ENCODE results near the gene SCMH1. TPM values are rescaled to one million over a fixed set of nuclear protein-coding genes. Genes with fewer than 3 reads are reported as not detected.

The SCMH1 gene
- total and polyA plus RNA-seq, 4 experiments from 2014 or later: 5.3 to 27.3 (median 14.7) TPM

DNA sequence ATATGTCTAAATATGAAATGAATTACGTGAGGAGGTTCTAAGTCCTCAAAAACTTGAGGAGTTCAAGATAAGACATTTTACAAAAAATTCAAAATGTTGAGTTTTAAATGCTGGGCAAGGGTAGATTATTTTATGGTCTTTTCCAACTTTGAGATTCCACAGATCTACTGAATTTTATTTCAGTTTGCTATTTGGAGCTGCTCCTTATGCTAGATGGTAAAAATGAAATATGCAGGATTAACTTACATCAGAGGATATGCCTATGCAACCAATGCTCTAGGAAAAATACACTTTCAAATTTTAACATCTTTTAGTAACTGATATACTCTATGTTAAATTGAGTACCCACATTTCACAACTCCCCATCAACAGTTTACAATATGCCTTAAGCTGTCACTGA lies 83.1 kb downstream of the SCMH1 start:
- Mint-ChIP-seq H3K36me3 (peaks cover 28 to 31% of the 10 kb centered on the region in 2 donors), H3K27me3 (no peaks in the 10 kb centered on the region), H3K27ac (no peak overlapping the region), H3K9me3 (no peaks in the 10 kb centered on the region), H3K4me3 (no peak overlapping the region), H3K4me1 (no peaks in the 10 kb centered on the region)
- H3K27ac ChIP-seq (ENCODE audit: low read depth, low read length): no peak overlapping the region
- POLR2A ChIA-PET (ENCODE audit: partially characterized antibody): no interaction called here
- intact Hi-C loops (cut with micrococcal nuclease): no loop called here
- CTCF ChIA-PET (ENCODE audit: partially characterized antibody): no interaction called here
- H3K4me1 ChIP-seq (ENCODE audit: insufficient read depth, low read length): no peaks in the 10 kb centered on the region
- H3K9me3 ChIP-seq (ENCODE audit: control insufficient read depth in 1 of 2, low read length in 2 of 2): no peaks in the 10 kb centered on the region
- no peak overlapping the region for H3K4me3 ChIP-seq (ENCODE audit: low read length in 2 of 2)
- DNase-seq: no peak
- no peaks in the 10 kb centered on the region for H3K27me3 ChIP-seq (ENCODE audit: insufficient read depth, low read length)
- peaks cover 3% of the 10 kb centered on the region for H3K36me3 ChIP-seq (ENCODE audit: insufficient read depth, low read length)

DNA sequence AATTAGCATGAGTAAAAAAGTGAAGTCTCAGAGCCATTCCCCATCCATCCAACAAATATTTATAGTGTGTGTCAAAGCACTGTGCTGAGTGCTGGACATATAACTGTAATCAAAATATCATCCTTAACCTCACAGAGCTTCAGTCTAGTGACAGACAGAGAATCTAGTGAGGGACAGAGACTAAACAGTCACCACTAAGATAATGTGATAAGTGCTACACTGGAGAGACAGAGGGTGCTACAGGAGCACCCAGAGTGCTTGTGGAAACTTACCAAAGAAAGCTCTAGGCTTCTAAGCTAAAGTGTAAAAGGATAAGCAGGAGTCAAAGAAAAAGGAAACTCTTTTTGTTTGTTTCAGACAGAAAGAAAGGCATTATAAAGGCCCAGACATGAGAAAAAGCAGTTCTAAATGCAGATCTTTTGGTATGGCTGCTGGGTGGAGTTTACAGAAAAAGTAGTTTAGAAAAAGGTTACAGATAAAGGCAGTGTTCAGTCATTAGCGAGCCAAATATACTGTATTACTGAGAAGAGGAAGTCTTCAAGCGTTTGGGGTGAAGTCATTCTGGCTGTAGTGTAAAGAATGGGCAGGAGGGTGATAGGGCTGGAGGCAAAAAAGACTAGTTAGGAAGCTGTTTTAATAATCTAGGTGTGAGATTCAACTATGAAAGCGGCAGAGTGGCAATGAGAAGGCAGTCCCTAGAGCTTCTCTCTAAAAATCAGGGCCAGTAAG lies 83.8 kb downstream of the SCMH1 start:
- Histone ChIP-seq H3K36me3 (ENCODE audit: insufficient read depth, low read length) (peaks cover 3% of the 10 kb centered on the region), H3K27ac (ENCODE audit: low read depth, low read length) (no peak overlapping the region), H3K4me1 (ENCODE audit: insufficient read depth, low read length) (no peaks in the 10 kb centered on the region), H3K4me3 (ENCODE audit: low read length in 2 of 2) (no peak overlapping the region), H3K9me3 (ENCODE audit: control insufficient read depth in 1 of 2, low read length in 2 of 2) (no peaks in the 10 kb centered on the region), H3K27me3 (ENCODE audit: insufficient read depth, low read length) (no peaks in the 10 kb centered on the region)
- DNase-seq: no peak
- intact Hi-C loops (cut with micrococcal nuclease): no loop called here
- peaks cover 27 to 31% of the 10 kb centered on the region in 2 donors for H3K36me3 Mint-ChIP-seq
- H3K27me3 Mint-ChIP-seq: no peaks in the 10 kb centered on the region
- ChIA-PET CTCF (ENCODE audit: partially characterized antibody) (no interaction called here), POLR2A (ENCODE audit: partially characterized antibody) (no interaction called here)
- H3K4me1 Mint-ChIP-seq: no peaks in the 10 kb centered on the region
- H3K4me3 Mint-ChIP-seq: no peak overlapping the region
- H3K27ac Mint-ChIP-seq: peak overlapping the region in 1 of 7 donors; percentile 19
- no peaks in the 10 kb centered on the region for H3K9me3 Mint-ChIP-seq

GRCh38 chr1:41155105-41155504 lies 87.0 kb downstream of the SCMH1 start:
- no peak overlapping the region for H3K4me3 Mint-ChIP-seq
- peak overlapping the region in 1 of 7 donors; percentile 41 for H3K27ac Mint-ChIP-seq
- H3K4me1 Mint-ChIP-seq: no peaks in the 10 kb centered on the region
- Histone ChIP-seq H3K36me3 (ENCODE audit: insufficient read depth, low read length) (peaks cover 13% of the 10 kb centered on the region), H3K27ac (ENCODE audit: low read depth, low read length) (no peak overlapping the region), H3K9me3 (ENCODE audit: control insufficient read depth in 1 of 2, low read length in 2 of 2) (no peaks in the 10 kb centered on the region), H3K4me1 (ENCODE audit: insufficient read depth, low read length) (no peaks in the 10 kb centered on the region), H3K27me3 (ENCODE audit: insufficient read depth, low read length) (no peaks in the 10 kb centered on the region), H3K4me3 (ENCODE audit: low read length in 2 of 2) (no peak overlapping the region)
- CTCF ChIA-PET (ENCODE audit: partially characterized antibody): no interaction called here
- intact Hi-C loops (cut with micrococcal nuclease): no loop called here
- H3K36me3 Mint-ChIP-seq: peaks cover 31 to 36% of the 10 kb centered on the region in 2 donors
- no peaks in the 10 kb centered on the region for H3K9me3 Mint-ChIP-seq
- no peak for DNase-seq
- no peaks in the 10 kb centered on the region for H3K27me3 Mint-ChIP-seq
- POLR2A ChIA-PET (ENCODE audit: partially characterized antibody): no interaction called here

GRCh38 chr1:41153750-41154274 lies 88.3 kb downstream of the SCMH1 start:
- H3K9me3 ChIP-seq (ENCODE audit: control insufficient read depth in 1 of 2, low read length in 2 of 2): no peaks in the 10 kb centered on the region
- H3K27ac ChIP-seq (ENCODE audit: low read depth, low read length): no peak overlapping the region
- H3K4me3 ChIP-seq (ENCODE audit: low read length in 2 of 2): no peak overlapping the region
- no peaks in the 10 kb centered on the region for H3K27me3 ChIP-seq (ENCODE audit: insufficient read depth, low read length)
- H3K4me1 ChIP-seq (ENCODE audit: insufficient read depth, low read length): no peaks in the 10 kb centered on the region
- peaks cover 10% of the 10 kb centered on the region for H3K36me3 ChIP-seq (ENCODE audit: insufficient read depth, low read length)
- Mint-ChIP-seq H3K4me3 (no peak overlapping the region), H3K4me1 (no peaks in the 10 kb centered on the region), H3K9me3 (no peaks in the 10 kb centered on the region), H3K27ac (no peak overlapping the region), H3K27me3 (no peaks in the 10 kb centered on the region), H3K36me3 (peaks cover 32 to 47% of the 10 kb centered on the region in 2 donors)
- ChIA-PET CTCF (ENCODE audit: partially characterized antibody) (no interaction called here), POLR2A (ENCODE audit: partially characterized antibody) (no interaction called here)
- intact Hi-C loops (cut with micrococcal nuclease): no loop called here
- no peak for DNase-seq

DNA sequence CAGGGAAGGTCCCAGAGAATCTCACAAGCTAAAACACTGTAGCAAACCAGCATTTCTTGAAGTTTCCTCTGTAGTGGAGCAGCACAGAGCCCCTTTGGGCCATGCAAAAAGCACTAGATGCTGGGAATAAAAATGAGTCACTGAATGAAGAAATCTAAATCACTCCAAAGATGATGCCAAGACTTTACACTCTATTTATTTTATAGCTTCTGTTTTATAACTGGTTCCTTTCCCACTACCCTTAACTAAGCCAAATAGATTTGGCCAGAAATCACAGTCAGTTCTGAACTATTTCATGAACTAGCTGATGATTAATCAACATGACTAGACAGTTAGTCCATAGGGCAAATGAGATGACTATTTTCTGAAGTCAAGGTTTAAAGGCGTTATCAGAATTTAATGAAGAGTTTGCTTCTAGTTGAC lies 89.5 kb downstream of the SCMH1 start:
- H3K36me3 ChIP-seq (ENCODE audit: insufficient read depth, low read length): peaks cover 10% of the 10 kb centered on the region
- ChIA-PET POLR2A (ENCODE audit: partially characterized antibody) (no interaction called here), CTCF (ENCODE audit: partially characterized antibody) (no interaction called here)
- no peaks in the 10 kb centered on the region for H3K9me3 ChIP-seq (ENCODE audit: control insufficient read depth in 1 of 2, low read length in 2 of 2)
- H3K4me1 ChIP-seq (ENCODE audit: insufficient read depth, low read length): no peaks in the 10 kb centered on the region
- H3K4me3 Mint-ChIP-seq: no peak overlapping the region
- DNase-seq: no peak
- no peaks in the 10 kb centered on the region for H3K9me3 Mint-ChIP-seq
- no peak overlapping the region for H3K4me3 ChIP-seq (ENCODE audit: low read length in 2 of 2)
- peaks cover 23 to 35% of the 10 kb centered on the region in 2 donors for H3K36me3 Mint-ChIP-seq
- intact Hi-C loops (cut with micrococcal nuclease): no loop called here
- no peak overlapping the region for H3K27ac ChIP-seq (ENCODE audit: low read depth, low read length)
- no peaks in the 10 kb centered on the region for H3K27me3 Mint-ChIP-seq
- no peaks in the 10 kb centered on the region for H3K4me1 Mint-ChIP-seq
- no peaks in the 10 kb centered on the region for H3K27me3 ChIP-seq (ENCODE audit: insufficient read depth, low read length)
- no peak overlapping the region for H3K27ac Mint-ChIP-seq

DNA sequence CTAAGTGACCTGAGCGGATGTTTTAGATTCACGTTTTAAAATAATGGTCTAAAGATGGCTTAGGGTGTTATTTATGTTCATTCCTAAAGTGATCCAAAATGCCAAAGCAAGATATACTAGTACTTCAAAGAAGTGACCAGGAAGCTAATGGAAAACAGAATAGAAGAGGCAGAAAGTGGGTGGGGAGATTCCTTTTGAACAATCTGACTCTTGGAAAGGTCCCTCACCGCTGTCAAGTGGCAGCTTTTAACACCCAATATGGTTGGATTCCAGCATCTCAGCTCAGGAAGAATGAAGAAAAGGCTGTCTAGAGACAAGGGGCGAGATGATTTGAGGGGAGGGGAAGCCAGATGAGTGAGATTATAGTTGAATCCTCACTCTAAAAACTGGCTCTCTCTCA lies 90.3 kb downstream of the SCMH1 start:
- H3K4me3 ChIP-seq (ENCODE audit: low read length in 2 of 2): no peak overlapping the region
- H3K9me3 ChIP-seq (ENCODE audit: control insufficient read depth in 1 of 2, low read length in 2 of 2): no peaks in the 10 kb centered on the region
- intact Hi-C loops (cut with micrococcal nuclease): no loop called here
- H3K9me3 Mint-ChIP-seq: no peaks in the 10 kb centered on the region
- no peak for DNase-seq
- H3K27me3 ChIP-seq (ENCODE audit: insufficient read depth, low read length): no peaks in the 10 kb centered on the region
- H3K27me3 Mint-ChIP-seq: no peaks in the 10 kb centered on the region
- peaks cover 23 to 33% of the 10 kb centered on the region in 2 donors for H3K36me3 Mint-ChIP-seq
- H3K4me1 Mint-ChIP-seq: no peaks in the 10 kb centered on the region
- H3K4me1 ChIP-seq (ENCODE audit: insufficient read depth, low read length): no peaks in the 10 kb centered on the region
- CTCF ChIA-PET (ENCODE audit: partially characterized antibody): no interaction called here
- H3K4me3 Mint-ChIP-seq: no peak overlapping the region
- POLR2A ChIA-PET (ENCODE audit: partially characterized antibody): no interaction called here
- no peak overlapping the region for H3K27ac ChIP-seq (ENCODE audit: low read depth, low read length)
- peak overlapping the region in 1 of 7 donors; percentile 3 for H3K27ac Mint-ChIP-seq
- H3K36me3 ChIP-seq (ENCODE audit: insufficient read depth, low read length): peaks cover 10% of the 10 kb centered on the region

DNA sequence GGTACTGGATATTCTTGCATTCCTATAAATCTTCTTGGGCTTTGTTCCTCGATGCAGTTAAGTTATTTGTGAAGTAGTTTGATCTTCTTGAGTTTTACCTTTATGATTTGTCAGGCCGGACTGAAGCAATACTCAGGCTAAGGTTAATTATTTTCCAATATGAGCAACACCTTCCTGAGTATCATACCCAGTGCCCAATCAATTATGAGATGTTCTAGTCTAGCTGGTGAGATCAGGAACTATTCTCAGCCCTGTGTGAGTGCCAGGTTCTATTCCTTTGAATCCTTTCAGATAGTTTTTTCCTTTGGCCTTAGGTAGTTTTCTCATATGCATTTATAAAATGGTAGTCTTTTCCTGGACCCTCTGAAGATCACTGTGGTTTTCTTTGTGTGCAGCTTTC lies 92.5 kb downstream of the SCMH1 start:
- Histone ChIP-seq H3K27me3 (ENCODE audit: insufficient read depth, low read length) (no peaks in the 10 kb centered on the region), H3K36me3 (ENCODE audit: insufficient read depth, low read length) (peaks cover 10% of the 10 kb centered on the region), H3K4me1 (ENCODE audit: insufficient read depth, low read length) (no peaks in the 10 kb centered on the region), H3K4me3 (ENCODE audit: low read length in 2 of 2) (no peak overlapping the region), H3K27ac (ENCODE audit: low read depth, low read length) (no peak overlapping the region), H3K9me3 (ENCODE audit: control insufficient read depth in 1 of 2, low read length in 2 of 2) (no peaks in the 10 kb centered on the region)
- Mint-ChIP-seq H3K4me3 (peak overlapping the region in 1 of 8 donors; percentile 41), H3K27ac (no peak overlapping the region), H3K9me3 (no peaks in the 10 kb centered on the region), H3K27me3 (no peaks in the 10 kb centered on the region), H3K4me1 (no peaks in the 10 kb centered on the region), H3K36me3 (peaks cover 30 to 32% of the 10 kb centered on the region in 2 donors)
- ChIA-PET POLR2A (ENCODE audit: partially characterized antibody) (no interaction called here), CTCF (ENCODE audit: partially characterized antibody) (no interaction called here)
- intact Hi-C loops (cut with micrococcal nuclease): no loop called here
- no peak for DNase-seq
